Cardiac fibroblast (primary cell): ENCODE results near the gene FRMD4A.
A peak's percentile ranks its signal among the peaks of the same experiment; 100 is the strongest.

Experiments
- DNase-seq, 2 donors: peaks; one replicate each; pipeline versions ENCODE4 v3.0.0 to v3.0.0-alpha.2; 2010; ENCODE audit warnings: low read depth in 2 of 2
- H3K4me3 ChIP-seq, 2 donors: replicated peaks in 1 of 2; 1 replicate in 1 of 2; 2 replicates in 1 of 2; pipeline ENCODE4 v1.5.1; 2011; ENCODE audit warnings: low read depth in 2 of 2, low read length in 2 of 2, mild to moderate bottlenecking in 2 of 2, moderate library complexity in 1 of 2
- CTCF ChIP-seq: IDR thresholded peaks from one replicate; pipeline ENCODE4 v1.5.1; 2011; ENCODE audit warnings: low read depth, mild to moderate bottlenecking, low read length, inconsistent platforms

FRMD4A gene

GRCh38 chr10:13852872-13853271 lies 477.9 kb downstream of the FRMD4A start:
- no peak for TF ChIP-seq CTCF
- no peak for DNase-seq
- no peak overlapping the region for H3K4me3 ChIP-seq

- no peak overlapping the region for H3K4me3 ChIP-seq
- no peak for TF ChIP-seq CTCF
- DNase-seq = peak in 1 of 2 donors; percentile 50
These were observed 478.8 kb downstream of the FRMD4A start for GRCh38 chr10:13851906-13852305.

- no peak for DNase-seq
- TF ChIP-seq CTCF = no peak
- H3K4me3 ChIP-seq = no peak overlapping the region
These were observed 481.9 kb downstream of the FRMD4A start for GRCh38 chr10:13848520-13849445.

- no peak for TF ChIP-seq CTCF
- no peak for DNase-seq
- H3K4me3 ChIP-seq = no peak overlapping the region
These were observed 483.5 kb downstream of the FRMD4A start for GRCh38 chr10:13847201-13847631.

GRCh38 chr10:13845897-13846296 lies 484.8 kb downstream of the FRMD4A start:
- no peak for TF ChIP-seq CTCF
- DNase-seq = no peak
- no peak overlapping the region for H3K4me3 ChIP-seq

GRCh38 chr10:13844651-13845050 lies 486.1 kb downstream of the FRMD4A start:
- DNase-seq = peak in 1 of 2 donors; percentile 45
- no peak overlapping the region for H3K4me3 ChIP-seq
- TF ChIP-seq CTCF = no peak
